HepG2 (cell line): Measurements from ENCODE around the gene DSN1. TPM values are rescaled to one million over a fixed set of nuclear protein-coding genes. Genes with fewer than 3 reads are reported as not detected.
A peak's percentile ranks its signal among the peaks of the same experiment; 100 is the strongest.

Source experiments
- ATAC-seq: fragments of 200-7000 bp; cut with Tn5 transposase; 3 replicates; pipeline ENCODE4 v1.9.1; 2020; ENCODE audit warnings: mild to moderate bottlenecking, moderate library complexity
- BruUV-seq: library from RNA; stranded (reverse); fragments of 400-500 nt; replicated peaks from 2 replicates; lab custom pipeline; 2021; lab: Mats Ljungman, UMichigan
- CTCF ChIA-PET: fragments of 300-600 bp; formaldehyde crosslinking; extraction: SDS; loops from one replicate; lab custom pipeline; 2021; ENCODE audit warnings: low total read pairs, inconsistent platforms, low intra/inter-chr PET ratio; lab: Yijun Ruan, JAX
- POLR2A ChIA-PET: fragments of 350-600 bp; sonication (Branson Sonifier 250); formaldehyde crosslinking; loops from one replicate; lab custom pipeline; 2020; ENCODE audit warnings: antibody characterized with exemption, inconsistent platforms; lab: Yijun Ruan, JAX
- DNase-seq: peaks from one replicate; pipeline ENCODE4 v3.0.0-alpha.2; 2015; ENCODE audit warnings: low spot score
- FAIRE-seq: peaks from 3 replicates; lab custom pipeline; 2011; peaks lifted over from hg19 to GRCh38; lab: Jason Lieb, UNC
- H2AFZ ChIP-seq: one replicate; pipeline ENCODE4 v1.6.1; 2011; ENCODE audit warnings: low read length, inconsistent platforms
- H3K27ac ChIP-seq: fragments of 300-600 bp; 3 replicates; pipeline ENCODE4 v1.8.0; 2011; ENCODE audit warnings: mixed run types, mild to moderate bottlenecking, mixed read lengths, low read length, inconsistent platforms; ENCODE audit not compliant: insufficient read depth; ENCODE audit errors: extremely low read length
- H3K27me3 ChIP-seq, 2 experiments: fragments of 200-600 bp in 1 of 2; 2 replicates in 1 of 2; 3 replicates in 1 of 2; pipeline versions ENCODE4 v1.6.0 to v1.8.0; 2011; ENCODE audit warnings: low read length in 2 of 2, mild to moderate bottlenecking in 2 of 2, moderate library complexity in 2 of 2, inconsistent platforms in 1 of 2; ENCODE audit not compliant: insufficient read depth in 2 of 2, control insufficient read depth in 1 of 2
- H3K36me3 ChIP-seq, 2 experiments: fragments of 200-600 bp in 1 of 2; replicated peaks in 1 of 2; 2 replicates in 1 of 2; 3 replicates in 1 of 2; pipeline versions ENCODE4 v1.5.1 to v1.8.0; 2011; ENCODE audit warnings: low read length in 2 of 2, inconsistent platforms in 1 of 2; ENCODE audit not compliant: insufficient read depth in 2 of 2, control insufficient read depth in 1 of 2
- H3K4me1 ChIP-seq: 2 replicates; pipeline ENCODE4 v1.5.1; 2012; ENCODE audit warnings: low read length, inconsistent platforms; ENCODE audit not compliant: insufficient read depth
- H3K4me2 ChIP-seq: 2 replicates; pipeline ENCODE4 v1.6.0; 2011; ENCODE audit warnings: low read depth, low read length, inconsistent platforms
- H3K4me3 ChIP-seq, 3 experiments: fragments of 200-600 bp in 1 of 3; sonication (generic), shearing (Covaris generic) in 1 of 3; replicated peaks in 1 of 3; 2 replicates each; pipeline ENCODE4 v1.5.1; 2011 to 2016; ENCODE audit warnings: low read length in 3 of 3, inconsistent platforms in 2 of 3, low read depth in 2 of 3, mild to moderate bottlenecking in 2 of 3, control low read depth in 1 of 3, mixed read lengths in 1 of 3; ENCODE audit not compliant: insufficient read depth in 1 of 3
- H3K79me2 ChIP-seq: one replicate; pipeline ENCODE4 v1.6.1; 2011; ENCODE audit warnings: low read length, inconsistent platforms; ENCODE audit not compliant: insufficient read depth
- H3K9ac ChIP-seq: 2 replicates; pipeline ENCODE4 v1.6.0; 2011; ENCODE audit warnings: mild to moderate bottlenecking, low read depth, low read length, inconsistent platforms; ENCODE audit not compliant: insufficient read depth
- H3K9me3 ChIP-seq: 2 replicates; pipeline ENCODE4 v1.5.1; 2012; ENCODE audit warnings: mild to moderate bottlenecking, low read length
- H4K20me1 ChIP-seq: 2 replicates; pipeline ENCODE4 v1.6.0; 2011; ENCODE audit warnings: inconsistent platforms, mild to moderate bottlenecking, low read length, moderate library complexity; ENCODE audit not compliant: insufficient read depth
- ERF ChIP-seq: IDR thresholded peaks from 2 replicates; pipeline ENCODE4 v1.6.1; 2018; ENCODE audit warnings: missing biosample characterization, missing genetic modification reagents
- NCOA2 ChIP-seq: sonication (generic); formaldehyde crosslinking; IDR thresholded peaks from 2 replicates; pipeline ENCODE4 v1.8.0; 2022; ENCODE audit warnings: inconsistent platforms
- RXRA ChIP-seq: sonication (generic); formaldehyde crosslinking; IDR thresholded peaks from 2 replicates; pipeline ENCODE4 v1.5.1; 2020; ENCODE audit warnings: missing genetic modification reagents
- SOX5 ChIP-seq: IDR thresholded peaks from 2 replicates; pipeline ENCODE4 v1.6.1; 2016; ENCODE audit warnings: borderline replicate concordance
- SRY ChIP-seq: sonication (generic); formaldehyde crosslinking; IDR thresholded peaks from 2 replicates; pipeline ENCODE4 v1.8.0; 2022; ENCODE audit warnings: mild to moderate bottlenecking, missing genetic modification reagents
- STAT6 ChIP-seq: sonication (generic); formaldehyde crosslinking; IDR thresholded peaks from 2 replicates; pipeline ENCODE4 v1.4.0; 2020; ENCODE audit warnings: missing genetic modification reagents, mild to moderate bottlenecking, borderline replicate concordance
- ZC3H13 ChIP-seq: sonication (generic); formaldehyde crosslinking; IDR thresholded peaks from 2 replicates; pipeline ENCODE4 v1.8.1; 2023; ENCODE audit warnings: mild to moderate bottlenecking, missing genetic modification reagents, moderate library complexity
- WGBS: methylation state at CpG from one replicate; pipeline ENCODE4 v1.1.6; 2017; ENCODE audit warnings: low lambda C conversion rate; 5-methylcytosine and 5-hydroxymethylcytosine counted together
- in situ Hi-C: cut with HindIII; loops from 2 replicates; pipeline ENCODE4 v1.10.0; 2017; ENCODE audit warnings: low pct_unique_long_range_greater_than_20kb; ENCODE audit not compliant: extremely low pct_ligation_motif_present
- intact Hi-C: fragments of 100-400 bp; cut with micrococcal nuclease; formaldehyde crosslinking; loops from one replicate; pipeline ENCODE4 v1.10.0; 2022; ENCODE audit not compliant: unreplicated experiment
- polyA plus RNA-seq, 8 experiments: library from polyadenylated mRNA; depleted of rRNA in 3 of 8; stranded (reverse) in 7 of 8; unstranded in 1 of 8; fragments of >200 nt; fragmentation: Illumina TruSeq in 4 of 8; extraction: Trizol in 4 of 8; gene quantifications; 2 replicates each; pipeline versions ENCODE4 v1.2.1 to v1.2.3, GENCODE V29; 2011 to 2016; ENCODE audit warnings: low read depth in 4 of 8, missing spikeins in 1 of 8, mixed read lengths in 1 of 8; ENCODE audit not compliant: insufficient read depth in 1 of 8
- total RNA-seq, 5 experiments: library from RNA; depleted of rRNA; stranded (reverse); fragments of >200 nt; fragmentation: Illumina TruSeq; extraction: Trizol; gene quantifications; 2 replicates each; pipeline ENCODE4 v1.2.3, GENCODE V29; 2016; ENCODE audit warnings: low read depth in 1 of 5
- TF ChIP-seq, protein P1 (sequence below): sonication (generic); formaldehyde crosslinking; IDR thresholded peaks from 2 replicates; pipeline ENCODE4 v1.4.0; 2020; ENCODE audit warnings: missing genetic modification reagents
- TF ChIP-seq, protein P2 (sequence below): sonication (generic); formaldehyde crosslinking; conservative IDR thresholded peaks from 2 replicates; pipeline ENCODE4 v1.5.0; 2020; ENCODE audit warnings: missing genetic modification reagents
- TF ChIP-seq, protein P3 (sequence below): sonication (generic); formaldehyde crosslinking; IDR thresholded peaks from 2 replicates; pipeline ENCODE4 v1.4.0; 2020; ENCODE audit warnings: missing genetic modification reagents

Gene DSN1
- total and polyA plus RNA-seq, 2 of the 13 experiments (the other 11 are each of a cell fraction or from before 2014, with no cell fraction given) = 18.7 to 53.7 TPM

GRCh38 chr20:36779656-36780025, 6.1 kb upstream of the DSN1 start:
- Histone ChIP-seq H3K79me2 (no peaks in the 10 kb centered on the region), H3K9ac (no peak overlapping the region), H2AFZ (no peak overlapping the region), H3K4me2 (peak overlapping the region; percentile 13; the same call in 1 of the 2 replicates), H3K27ac (no peak overlapping the region), H3K36me3 (peaks cover 3 to 11% of the 10 kb centered on the region in 2 experiments; a peak in 2 of 5 replicates), H3K9me3 (no peaks in the 10 kb centered on the region), H3K27me3 (peaks cover 0 to 2% of the 10 kb centered on the region in 2 experiments; a peak in 1 of 5 replicates), H3K4me3 (no peak overlapping the region; a peak in 1 of 6 replicates), H4K20me1 (no peaks in the 10 kb centered on the region), H3K4me1 (peaks cover 19% of the 10 kb centered on the region)
- TF ChIP-seq, protein P1, sequence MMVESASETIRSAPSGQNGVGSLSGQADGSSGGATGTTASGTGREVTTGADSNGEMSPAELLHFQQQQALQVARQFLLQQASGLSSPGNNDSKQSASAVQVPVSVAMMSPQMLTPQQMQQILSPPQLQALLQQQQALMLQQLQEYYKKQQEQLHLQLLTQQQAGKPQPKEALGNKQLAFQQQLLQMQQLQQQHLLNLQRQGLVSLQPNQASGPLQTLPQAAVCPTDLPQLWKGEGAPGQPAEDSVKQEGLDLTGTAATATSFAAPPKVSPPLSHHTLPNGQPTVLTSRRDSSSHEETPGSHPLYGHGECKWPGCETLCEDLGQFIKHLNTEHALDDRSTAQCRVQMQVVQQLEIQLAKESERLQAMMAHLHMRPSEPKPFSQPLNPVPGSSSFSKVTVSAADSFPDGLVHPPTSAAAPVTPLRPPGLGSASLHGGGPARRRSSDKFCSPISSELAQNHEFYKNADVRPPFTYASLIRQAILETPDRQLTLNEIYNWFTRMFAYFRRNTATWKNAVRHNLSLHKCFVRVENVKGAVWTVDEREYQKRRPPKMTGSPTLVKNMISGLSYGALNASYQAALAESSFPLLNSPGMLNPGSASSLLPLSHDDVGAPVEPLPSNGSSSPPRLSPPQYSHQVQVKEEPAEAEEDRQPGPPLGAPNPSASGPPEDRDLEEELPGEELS = peak; percentile 41; the same call in 1 of the 2 replicates
- TF ChIP-seq RXRA (CRISPR knock-in tag) (0 out of 2 replicates have a peak, but pooled peaks have one; percentile 15), ERF (CRISPR knock-in tag) (0 out of 2 replicates have a peak, but pooled peaks have one; percentile 8), SRY (no peak), STAT6 (CRISPR knock-in tag) (no peak), SOX5 (0 out of 2 replicates have a peak, but pooled peaks have one; percentile 6), ZC3H13 (CRISPR knock-in tag) (0 out of 2 replicates have a peak, but pooled peaks have one; percentile 33), NCOA2 (CRISPR knock-in tag) (peak; percentile 18; the same call in 1 of the 2 replicates)
- TF ChIP-seq, protein P2, sequence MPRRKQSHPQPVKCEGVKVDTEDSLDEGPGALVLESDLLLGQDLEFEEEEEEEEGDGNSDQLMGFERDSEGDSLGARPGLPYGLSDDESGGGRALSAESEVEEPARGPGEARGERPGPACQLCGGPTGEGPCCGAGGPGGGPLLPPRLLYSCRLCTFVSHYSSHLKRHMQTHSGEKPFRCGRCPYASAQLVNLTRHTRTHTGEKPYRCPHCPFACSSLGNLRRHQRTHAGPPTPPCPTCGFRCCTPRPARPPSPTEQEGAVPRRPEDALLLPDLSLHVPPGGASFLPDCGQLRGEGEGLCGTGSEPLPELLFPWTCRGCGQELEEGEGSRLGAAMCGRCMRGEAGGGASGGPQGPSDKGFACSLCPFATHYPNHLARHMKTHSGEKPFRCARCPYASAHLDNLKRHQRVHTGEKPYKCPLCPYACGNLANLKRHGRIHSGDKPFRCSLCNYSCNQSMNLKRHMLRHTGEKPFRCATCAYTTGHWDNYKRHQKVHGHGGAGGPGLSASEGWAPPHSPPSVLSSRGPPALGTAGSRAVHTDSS (CRISPR knock-in tag) = no peak
- TF ChIP-seq, protein P3, sequence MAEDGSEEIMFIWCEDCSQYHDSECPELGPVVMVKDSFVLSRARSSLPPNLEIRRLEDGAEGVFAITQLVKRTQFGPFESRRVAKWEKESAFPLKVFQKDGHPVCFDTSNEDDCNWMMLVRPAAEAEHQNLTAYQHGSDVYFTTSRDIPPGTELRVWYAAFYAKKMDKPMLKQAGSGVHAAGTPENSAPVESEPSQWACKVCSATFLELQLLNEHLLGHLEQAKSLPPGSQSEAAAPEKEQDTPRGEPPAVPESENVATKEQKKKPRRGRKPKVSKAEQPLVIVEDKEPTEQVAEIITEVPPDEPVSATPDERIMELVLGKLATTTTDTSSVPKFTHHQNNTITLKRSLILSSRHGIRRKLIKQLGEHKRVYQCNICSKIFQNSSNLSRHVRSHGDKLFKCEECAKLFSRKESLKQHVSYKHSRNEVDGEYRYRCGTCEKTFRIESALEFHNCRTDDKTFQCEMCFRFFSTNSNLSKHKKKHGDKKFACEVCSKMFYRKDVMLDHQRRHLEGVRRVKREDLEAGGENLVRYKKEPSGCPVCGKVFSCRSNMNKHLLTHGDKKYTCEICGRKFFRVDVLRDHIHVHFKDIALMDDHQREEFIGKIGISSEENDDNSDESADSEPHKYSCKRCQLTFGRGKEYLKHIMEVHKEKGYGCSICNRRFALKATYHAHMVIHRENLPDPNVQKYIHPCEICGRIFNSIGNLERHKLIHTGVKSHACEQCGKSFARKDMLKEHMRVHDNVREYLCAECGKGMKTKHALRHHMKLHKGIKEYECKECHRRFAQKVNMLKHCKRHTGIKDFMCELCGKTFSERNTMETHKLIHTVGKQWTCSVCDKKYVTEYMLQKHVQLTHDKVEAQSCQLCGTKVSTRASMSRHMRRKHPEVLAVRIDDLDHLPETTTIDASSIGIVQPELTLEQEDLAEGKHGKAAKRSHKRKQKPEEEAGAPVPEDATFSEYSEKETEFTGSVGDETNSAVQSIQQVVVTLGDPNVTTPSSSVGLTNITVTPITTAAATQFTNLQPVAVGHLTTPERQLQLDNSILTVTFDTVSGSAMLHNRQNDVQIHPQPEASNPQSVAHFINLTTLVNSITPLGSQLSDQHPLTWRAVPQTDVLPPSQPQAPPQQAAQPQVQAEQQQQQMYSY (CRISPR knock-in tag) = peak; percentile 96
- in situ Hi-C loops (no loop called here), intact Hi-C loops (no loop called here)
- FAIRE-seq = no peak
- ChIA-PET CTCF (no interaction called here), POLR2A (interaction anchor here (1.4 kb wide), 1 partner anchor 8 kb away, joined by 4 read pairs; no protein-coding TSS in a partner anchor)
- peak; percentile 67 for ATAC-seq
- WGBS = 13% methylated on average over 6 of the region's 6 CpGs
- DNase-seq = no peak
- no TSS peak for BruUV-seq
